Measurements from ENCODE around the gene OR7A5. TPM values are rescaled to one million over a fixed set of nuclear protein-coding genes. Genes with fewer than 3 reads are reported as not detected.
"Not testable (repeated sequence)": the region's sequence is repeated elsewhere in the genome, so short reads cannot be mapped to it uniquely, and the experiment has no call there.

OR7A5 gene
- not detected for total RNA-seq

DNA sequence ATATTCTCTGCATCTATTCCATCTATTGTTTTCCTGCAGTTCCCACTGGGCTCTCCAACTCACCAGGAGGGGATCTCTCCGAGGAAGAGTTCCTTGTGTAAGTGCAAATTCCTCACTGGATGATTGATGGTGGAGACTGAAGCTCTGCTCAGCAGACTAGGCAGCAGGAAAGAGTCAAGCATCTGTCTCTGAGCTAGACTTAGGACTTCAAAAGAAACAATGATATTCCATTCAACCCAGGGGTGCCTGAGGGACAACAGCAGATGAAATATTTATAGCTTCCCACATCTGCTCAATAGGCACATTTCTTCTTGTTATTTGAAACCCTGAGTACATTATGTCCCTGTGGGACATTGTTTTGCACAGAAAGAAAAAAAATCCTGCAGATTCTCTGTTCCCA is at the start of gene OR7A5, which contains the start of gene OR7C1:
OR7A5 (minus strand) TSS at position 175 of the 400 bp plus-strand sequence. CDS start 6,944 bp downstream, outside the sequence.
OR7C1 (minus strand) TSS at position 175 of the 400 bp plus-strand sequence. CDS start 35,049 bp downstream, outside the sequence.
- no peak for DNase-seq (ENCODE audit: low spot score)

GRCh38 chr19:14871619-14872230 is 36.7 kb upstream of the OR7A5 start:
- DNase-seq (ENCODE audit: low spot score) = no peak

DNA sequence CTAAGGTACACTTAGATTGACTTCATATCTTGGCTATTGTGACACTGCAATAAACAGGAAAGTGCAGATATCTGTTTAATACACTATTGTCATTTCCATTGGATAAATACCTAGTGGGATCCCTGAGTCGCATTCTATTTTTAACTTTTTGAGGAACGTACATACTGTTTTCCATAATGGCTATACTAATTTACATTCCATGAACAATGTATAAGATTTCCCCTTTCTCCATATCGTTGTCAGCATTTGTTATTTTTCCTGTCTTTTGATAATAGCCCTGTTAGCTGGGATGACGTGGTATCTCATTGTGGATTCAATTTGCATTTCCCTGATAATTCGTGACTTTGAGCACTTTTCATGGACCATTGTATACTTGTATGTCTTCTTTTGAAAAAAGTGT is 33.5 kb upstream of the OR7A5 start:
- no peak for DNase-seq (ENCODE audit: low spot score)

- no peak for DNase-seq (ENCODE audit: low spot score)
Measured at GRCh38 chr19:14848822-14849221, 13.8 kb upstream of the OR7A5 start, which contains the start of gene OR7A10. TSS of gene OR7A10 (minus strand) at chr19:14848922. CDS start at chr19:14841877, 7,045 bp downstream.

DNA sequence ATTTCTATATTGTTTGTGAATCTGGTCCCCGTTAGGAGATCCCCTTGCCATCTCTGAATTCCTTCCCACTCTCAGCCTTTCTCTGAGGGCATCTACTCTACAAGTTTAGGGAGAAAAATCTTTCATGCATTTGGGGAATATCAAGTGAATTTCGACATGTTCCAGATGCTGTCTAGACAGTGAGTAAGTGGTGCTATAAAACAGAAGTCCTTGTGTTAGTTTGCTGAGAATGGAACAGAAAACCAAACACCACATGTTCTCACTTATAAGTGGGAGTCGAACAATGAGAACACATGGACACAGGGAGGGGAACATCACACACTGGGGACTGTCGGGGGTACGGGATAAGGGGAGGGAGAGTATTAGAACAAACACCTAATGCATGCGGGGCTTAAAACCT is 8.6 kb upstream of the OR7A5 start:
- DNase-seq (ENCODE audit: low spot score) = no peak

DNA sequence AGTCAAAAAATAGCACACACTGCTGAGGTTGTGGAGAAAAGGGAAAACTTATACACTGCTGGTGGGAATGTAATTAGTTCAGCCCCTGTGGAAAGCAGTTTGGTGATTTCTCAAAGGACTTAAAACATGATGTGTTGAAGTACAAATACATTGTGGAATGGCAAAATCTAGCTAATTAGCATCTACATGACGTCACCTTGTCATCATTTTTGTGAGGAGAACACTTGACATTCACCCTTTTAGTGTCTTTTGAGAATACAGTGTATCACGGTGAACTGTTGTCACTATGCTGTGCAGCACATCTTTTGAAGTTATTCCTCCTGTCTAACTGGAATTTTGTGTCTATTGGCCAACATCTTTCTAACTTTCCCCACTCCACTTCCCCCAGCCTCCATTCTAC is 8.2 kb upstream of the OR7A5 start:
- DNase-seq (ENCODE audit: low spot score) = no peak

- no peak for DNase-seq (ENCODE audit: low spot score)
Measured at GRCh38 chr19:14840206-14840605, 5.2 kb upstream of the OR7A5 start.

DNA sequence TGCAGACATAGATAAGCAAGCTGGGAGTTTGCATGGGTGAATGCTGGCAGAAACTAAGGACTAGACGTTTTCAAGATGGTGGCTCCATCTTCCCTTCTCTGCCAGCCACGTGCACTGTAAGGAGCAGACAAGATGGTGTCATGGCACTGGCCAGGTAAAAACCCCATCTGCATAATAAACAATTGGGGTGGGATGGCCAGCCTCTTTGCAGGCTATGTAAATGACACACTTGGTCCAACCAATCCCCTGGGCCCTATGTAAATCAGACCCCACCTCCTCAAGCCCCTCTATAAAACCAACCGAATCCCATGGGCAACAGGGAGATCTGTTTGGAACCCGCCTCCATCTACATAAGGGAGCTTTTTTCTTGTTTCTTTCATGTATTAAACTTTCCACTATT is 2.4 kb upstream of the OR7A5 start:
- no peak for DNase-seq (ENCODE audit: low spot score)

GRCh38 chr19:14830702-14831101 is 4.3 kb downstream of the OR7A5 start:
- DNase-seq (ENCODE audit: low spot score) = no peak

DNA sequence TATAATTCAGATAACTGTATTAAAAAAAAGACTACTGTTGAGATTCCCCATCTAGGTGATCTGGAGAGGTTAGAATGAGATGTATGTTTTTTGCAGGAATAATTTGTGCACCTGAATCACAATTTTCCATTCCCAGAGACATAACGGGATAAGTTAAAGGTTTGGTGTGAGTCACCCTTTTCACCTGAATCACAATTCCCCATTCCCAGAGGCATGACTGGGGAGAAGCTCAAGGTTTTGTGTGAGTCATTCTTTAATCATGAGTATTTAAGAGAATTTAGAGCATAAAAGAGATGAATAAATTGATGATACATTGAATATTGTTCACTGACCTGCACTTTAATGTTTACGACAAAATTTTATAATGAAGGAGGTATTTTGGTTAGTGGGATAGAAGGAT is 9.0 kb downstream of the OR7A5 start:
- DNase-seq (ENCODE audit: low spot score) = no peak

GRCh38 chr19:14821937-14822336 is 13.0 kb downstream of the OR7A5 start:
- no peak for DNase-seq (ENCODE audit: low spot score)

DNA sequence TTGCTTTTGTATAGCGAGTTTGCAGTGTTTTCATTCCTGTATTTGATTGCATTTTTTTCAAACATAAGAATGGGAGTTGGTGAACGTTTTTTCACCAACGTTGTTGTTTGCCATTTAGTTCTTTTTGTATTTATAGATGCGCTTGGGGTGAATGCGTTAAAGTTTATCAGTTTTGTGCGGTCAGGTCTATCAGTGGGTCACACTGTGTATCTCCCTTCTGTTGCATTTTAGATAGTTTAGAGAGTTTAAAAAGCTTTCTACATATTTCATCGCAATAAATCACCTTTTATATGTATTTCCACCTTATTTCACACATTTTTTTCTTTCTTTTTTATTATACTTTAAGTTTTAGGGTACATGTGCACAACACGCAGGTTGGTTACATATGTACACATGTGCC is 16.4 kb downstream of the OR7A5 start:
- DNase-seq (ENCODE audit: low spot score) = no peak

DNA sequence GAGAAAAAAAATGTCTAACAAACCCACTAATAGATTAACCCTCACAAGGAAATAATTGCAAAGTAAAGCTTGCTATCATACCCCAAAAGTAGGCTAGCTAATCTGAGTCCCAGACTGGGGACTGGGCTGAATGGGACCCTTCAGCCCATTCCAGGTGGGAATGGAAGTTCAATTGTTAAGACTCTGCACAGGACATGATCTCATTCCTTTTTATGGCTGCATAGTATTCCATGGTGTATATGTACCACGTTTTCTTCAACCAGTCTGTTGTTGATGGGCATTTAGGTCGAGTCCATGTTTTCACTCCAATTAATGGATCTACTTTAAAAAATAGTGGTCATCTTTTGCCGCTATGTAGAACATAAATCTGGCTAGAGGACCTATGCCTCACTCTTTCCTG is 17.9 kb downstream of the OR7A5 start:
- DNase-seq (ENCODE audit: low spot score) = no peak

DNA sequence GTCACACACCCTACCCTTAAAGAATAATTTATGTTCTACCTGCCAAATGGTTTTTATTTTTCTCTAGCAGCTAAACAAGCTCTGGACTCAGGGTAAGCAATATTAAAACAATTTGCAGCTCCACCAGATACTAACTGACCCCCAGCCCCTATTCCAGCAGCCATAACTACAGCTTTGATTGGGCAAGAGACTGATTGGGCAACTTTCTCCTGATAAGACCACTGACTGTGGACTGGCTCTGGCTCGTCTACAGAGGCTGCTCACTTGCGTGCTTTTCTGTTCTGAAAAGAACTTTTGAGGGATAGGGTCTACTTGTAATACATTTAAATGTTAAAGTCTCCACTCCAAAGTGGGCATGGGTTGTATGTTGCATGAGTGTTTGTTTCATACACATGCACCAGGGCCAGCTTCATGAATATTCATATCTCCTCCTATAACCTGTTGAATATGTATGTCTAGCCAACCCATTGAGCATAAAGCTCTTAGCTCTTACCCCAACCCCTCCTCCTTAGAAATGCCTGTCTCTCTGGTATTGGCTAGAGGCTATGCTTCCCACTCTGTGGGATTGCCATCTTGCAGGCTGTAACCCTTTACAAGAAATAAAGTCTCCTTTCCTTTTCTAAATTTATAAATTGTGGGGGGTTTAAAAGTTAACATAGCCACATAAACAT is 19.9 kb downstream of the OR7A5 start:
- no peak for DNase-seq (ENCODE audit: low spot score)

DNA sequence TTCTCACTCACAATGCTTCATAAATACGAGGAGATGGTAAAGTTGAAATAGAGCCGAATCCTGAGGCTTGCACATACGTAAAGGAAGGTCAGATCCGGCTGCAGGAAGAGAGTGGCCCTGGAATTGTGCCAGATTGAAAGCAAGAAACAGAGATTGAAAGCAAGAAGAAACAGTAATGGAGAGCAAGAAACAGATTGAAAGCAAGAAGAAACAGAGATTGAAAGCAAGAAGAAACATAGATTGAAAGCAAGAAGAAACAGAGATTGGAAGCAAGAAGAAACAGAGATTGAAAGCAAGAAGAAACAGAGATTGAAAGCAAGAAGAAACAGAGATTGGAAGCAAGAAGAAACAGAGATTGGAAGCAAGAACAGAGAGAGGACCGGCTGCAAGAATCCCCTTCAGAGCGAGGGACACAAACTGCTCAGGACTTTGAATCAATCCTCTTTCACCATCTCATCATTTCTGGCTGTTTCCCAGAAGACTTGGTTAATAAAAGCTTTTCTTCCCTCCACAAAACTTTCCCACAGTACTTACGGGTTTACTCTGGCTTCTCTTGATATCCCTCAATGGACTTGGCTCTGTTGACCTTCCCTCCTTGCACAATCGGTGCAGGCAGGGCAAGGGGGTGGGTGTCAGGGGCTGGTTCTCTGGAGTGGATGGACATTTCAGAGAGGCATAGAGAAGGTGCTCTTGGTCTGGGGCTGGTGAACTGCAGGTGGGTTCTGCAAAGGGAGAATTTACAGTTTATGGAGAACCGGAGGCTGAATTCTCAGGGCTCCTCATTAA is 25.5 kb downstream of the OR7A5 start:
- no peak for DNase-seq (ENCODE audit: low spot score)

DNA sequence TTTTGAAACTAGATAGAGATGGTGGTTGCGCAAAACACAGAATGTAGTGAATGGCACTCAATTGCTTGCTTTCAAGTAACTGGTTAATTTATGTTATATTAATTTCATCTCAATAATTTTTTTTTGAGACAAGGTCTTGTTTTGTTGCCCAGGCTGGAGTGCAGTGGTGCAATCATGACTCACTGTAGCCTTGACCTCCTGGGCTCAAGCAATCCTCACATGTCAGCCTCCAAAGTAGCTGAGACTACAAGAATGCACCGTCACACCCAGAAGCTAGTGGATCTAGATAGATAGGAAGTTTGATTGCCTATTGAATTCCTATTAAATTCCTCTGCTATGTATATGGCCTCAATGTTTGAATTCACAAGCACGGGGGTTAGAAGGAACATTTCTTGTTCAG is 30.2 kb downstream of the OR7A5 start:
- no peak for DNase-seq (ENCODE audit: low spot score)

DNA sequence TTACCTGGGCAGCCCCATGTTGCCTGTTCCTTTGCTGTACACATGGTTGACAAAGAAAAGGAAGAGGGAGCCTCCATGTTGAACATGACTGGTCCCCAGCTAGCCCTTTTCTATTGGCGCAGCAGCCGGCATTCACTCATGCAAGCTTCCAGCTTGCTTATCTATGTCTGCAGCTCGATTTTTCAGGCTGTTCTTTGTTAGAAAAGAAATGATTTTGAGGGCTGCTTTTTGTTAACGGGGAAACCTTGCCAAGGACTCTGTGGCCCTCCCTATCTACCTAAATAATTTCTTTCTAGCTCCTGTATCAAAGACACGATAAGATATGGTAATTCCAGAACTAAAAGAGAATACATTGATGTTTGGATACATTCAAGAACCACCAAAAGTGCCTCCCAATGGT is 36.2 kb downstream of the OR7A5 start:
- DNase-seq (ENCODE audit: low spot score) = no peak

GRCh38 chr19:14796021-14796420 is 39.0 kb downstream of the OR7A5 start:
- DNase-seq (ENCODE audit: low spot score) = no peak

GRCh38 chr19:14795078-14795721 is 39.8 kb downstream of the OR7A5 start:
- no peak for DNase-seq (ENCODE audit: low spot score)

GRCh38 chr19:14792250-14792649 is 42.7 kb downstream of the OR7A5 start:
- DNase-seq (ENCODE audit: low spot score) = not testable (repeated sequence)

GRCh38 chr19:14786421-14786851 is 48.5 kb downstream of the OR7A5 start:
- no peak for DNase-seq (ENCODE audit: low spot score)
